GM19328 (cell line): ENCODE measurements around the gene HBQ1.
"Not testable (repeated sequence)": the region's sequence is repeated elsewhere in the genome, so short reads cannot be mapped to it uniquely, and the experiment has no call there.

Experiments
- ATAC-seq: cut with Tn5 transposase; IDR thresholded peaks from one replicate; pipeline ENCODE4 v1.9.1; 2021; ENCODE audit warnings: mild to moderate bottlenecking, moderate library complexity; ENCODE audit not compliant: unreplicated experiment

HBQ1 gene

GRCh38 chr16:175011-175949, 5.0 kb upstream of the HBQ1 start:
- no peak for ATAC-seq

- not testable (repeated sequence) for ATAC-seq
Observed at GRCh38 chr16:176006-176405, 4.3 kb upstream of the HBQ1 start.

- ATAC-seq: not testable (repeated sequence)
Observed at GRCh38 chr16:176477-177382, 3.5 kb upstream of the HBQ1 start, which contains the start of gene HBA1. Gene HBA1 (plus strand): TSS chr16:176680. CDS start chr16:176717, 37 bp downstream.

GRCh38 chr16:177394-177822, 2.9 kb upstream of the HBQ1 start:
- ATAC-seq: no peak

GRCh38 chr16:177981-178667, 2.1 kb upstream of the HBQ1 start:
- no peak for ATAC-seq

GRCh38 chr16:178668-179015, 1.6 kb upstream of the HBQ1 start:
- no peak for ATAC-seq

GRCh38 chr16:179211-180092, 807 bp upstream of the HBQ1 start:
- no peak for ATAC-seq

GRCh38 chr16:180681-181564, 664 bp downstream of the HBQ1 start:
- no peak for ATAC-seq

GRCh38 chr16:181565-182021, 1.3 kb downstream of the HBQ1 start:
- ATAC-seq: no peak

GRCh38 chr16:183005-183404, 2.7 kb downstream of the HBQ1 start:
- ATAC-seq: no peak

GRCh38 chr16:185213-185612, 5.0 kb downstream of the HBQ1 start:
- no peak for ATAC-seq

- ATAC-seq: no peak
Observed at GRCh38 chr16:185691-186090, 5.4 kb downstream of the HBQ1 start.

- no peak for ATAC-seq
Observed at GRCh38 chr16:187330-187729, 7.1 kb downstream of the HBQ1 start.

GRCh38 chr16:188674-189073, 8.4 kb downstream of the HBQ1 start:
- no peak for ATAC-seq

- no peak for ATAC-seq
Observed at GRCh38 chr16:189604-190186, 9.4 kb downstream of the HBQ1 start.

GRCh38 chr16:191831-192230, 11.6 kb downstream of the HBQ1 start:
- ATAC-seq: no peak

- ATAC-seq: no peak
Observed at GRCh38 chr16:192686-193085, 12.4 kb downstream of the HBQ1 start.

- no peak for ATAC-seq
Observed at GRCh38 chr16:193441-193840, 13.2 kb downstream of the HBQ1 start.

- no peak for ATAC-seq
Observed at GRCh38 chr16:194516-194915, 14.3 kb downstream of the HBQ1 start.
